CD14-positive monocyte (primary cell): ENCODE results near the gene EIF4E. TPM values are rescaled to one million over a fixed set of nuclear protein-coding genes. Genes with fewer than 3 reads are reported as not detected.

Experiments used
- DNase-seq, 3 donors: peaks; one replicate each; pipeline ENCODE4 v3.0.0-alpha.2; 2011 to 2022
- H2AFZ ChIP-seq: 2 replicates; pipeline ENCODE4 v1.6.0; 2012; ENCODE audit warnings: mild to moderate bottlenecking, low read depth, low read length, inconsistent platforms; ENCODE audit not compliant: insufficient read depth, poor library complexity, severe bottlenecking
- H3K27ac ChIP-seq, 2 donors: 1 replicate in 1 of 2; 2 replicates in 1 of 2; pipeline ENCODE4 v1.5.1; 2012 to 2013; ENCODE audit warnings: low read length in 2 of 2, control low read depth in 1 of 2, inconsistent platforms in 1 of 2, low read depth in 1 of 2, mild to moderate bottlenecking in 1 of 2
- H3K27me3 ChIP-seq, 2 donors: one replicate each; pipeline versions ENCODE4 v1.6.0 to v1.6.1; 2011 to 2013; ENCODE audit warnings: low read length in 2 of 2; ENCODE audit not compliant: control insufficient read depth in 2 of 2, insufficient read depth in 2 of 2
- H3K36me3 ChIP-seq, 2 donors: replicated peaks in 1 of 2; 1 replicate in 1 of 2; 2 replicates in 1 of 2; pipeline versions ENCODE4 v1.5.1 to v1.6.1; 2012 to 2013; ENCODE audit warnings: low read length in 2 of 2, control low read depth in 1 of 2, inconsistent platforms in 1 of 2, mild to moderate bottlenecking in 1 of 2; ENCODE audit not compliant: insufficient read depth in 2 of 2, control insufficient read depth in 1 of 2
- H3K4me1 ChIP-seq, 2 donors: 1 replicate in 1 of 2; 2 replicates in 1 of 2; pipeline versions ENCODE4 v1.5.1 to v1.6.1; 2012 to 2013; ENCODE audit warnings: low read length in 2 of 2, control low read depth in 1 of 2, inconsistent platforms in 1 of 2, mild to moderate bottlenecking in 1 of 2, moderate library complexity in 1 of 2; ENCODE audit not compliant: insufficient read depth in 2 of 2, control insufficient read depth in 1 of 2
- H3K4me2 ChIP-seq: replicated peaks from 2 replicates; pipeline ENCODE3; 2012; ENCODE audit warnings: low read length, moderate library complexity, mild to moderate bottlenecking; ENCODE audit not compliant: poor library complexity, severe bottlenecking; ENCODE audit errors: extremely low read depth
- H3K4me3 ChIP-seq, 3 experiments: fragments of 200-600 bp in 1 of 3; sonication (generic) in 1 of 3; replicated peaks in 1 of 3; 1 replicate in 2 of 3; 2 replicates in 1 of 3; pipeline ENCODE4 v1.5.1; 2011 to 2013; ENCODE audit warnings: low read length in 3 of 3, mild to moderate bottlenecking in 3 of 3, control low read depth in 2 of 3, low read depth in 2 of 3, inconsistent platforms in 1 of 3, moderate library complexity in 1 of 3
- H3K79me2 ChIP-seq: 2 replicates; pipeline ENCODE4 v1.6.0; 2012; ENCODE audit warnings: mild to moderate bottlenecking, control low read depth, inconsistent platforms, low read length, moderate library complexity; ENCODE audit not compliant: insufficient read depth
- H3K9ac ChIP-seq: 2 replicates; pipeline ENCODE4 v1.6.0; 2017; ENCODE audit warnings: low read length, mild to moderate bottlenecking; ENCODE audit not compliant: insufficient read depth, poor library complexity, severe bottlenecking
- H3K9me3 ChIP-seq, 2 donors: replicated peaks in 1 of 2; 1 replicate in 1 of 2; 2 replicates in 1 of 2; pipeline versions ENCODE4 v1.5.1 to v1.6.1; 2012 to 2013; ENCODE audit warnings: low read length in 2 of 2, control low read depth in 1 of 2; ENCODE audit not compliant: control insufficient read depth in 1 of 2, insufficient read depth in 1 of 2
- H4K20me1 ChIP-seq: 2 replicates; pipeline ENCODE4 v1.6.0; 2012; ENCODE audit warnings: mild to moderate bottlenecking, low read length, control low read depth, moderate library complexity; ENCODE audit not compliant: insufficient read depth
- H3K27ac Mint-ChIP-seq, 7 donors: one replicate each; pipeline ENCODE4 v1.8.0; 2020; ENCODE audit warnings: mild to moderate bottlenecking in 7 of 7, mixed read lengths in 7 of 7, moderate library complexity in 6 of 7, inconsistent platforms in 2 of 7
- H3K27me3 Mint-ChIP-seq, 3 donors: one replicate each; pipeline ENCODE4 v1.8.0; 2021 to 2022; ENCODE audit warnings: low read depth in 3 of 3, mild to moderate bottlenecking in 3 of 3, mixed read lengths in 3 of 3, moderate library complexity in 3 of 3, inconsistent platforms in 1 of 3
- H3K36me3 Mint-ChIP-seq, 2 donors: one replicate each; pipeline ENCODE4 v1.8.0; 2020; ENCODE audit warnings: mixed read lengths in 2 of 2, inconsistent platforms in 1 of 2, mild to moderate bottlenecking in 1 of 2
- H3K4me1 Mint-ChIP-seq: one replicate; pipeline ENCODE4 v1.8.0; 2020; ENCODE audit warnings: mild to moderate bottlenecking, mixed read lengths
- H3K4me3 Mint-ChIP-seq, 2 donors: one replicate each; pipeline ENCODE4 v1.8.0; 2020; ENCODE audit warnings: mild to moderate bottlenecking in 2 of 2, mixed read lengths in 2 of 2, moderate library complexity in 1 of 2
- H3K9me3 Mint-ChIP-seq, 7 donors: one replicate each; pipeline ENCODE4 v1.8.0; 2020 to 2022; ENCODE audit warnings: mixed read lengths in 7 of 7, mild to moderate bottlenecking in 6 of 7, moderate library complexity in 6 of 7, inconsistent platforms in 2 of 7
- CTCF ChIP-seq: fragments of 200-600 bp; IDR thresholded peaks from one replicate; pipeline ENCODE4 v1.8.0; 2022; ENCODE audit warnings: antibody characterized with exemption, mild to moderate bottlenecking
- WGBS: methylation state at CpG from one replicate; pipeline ENCODE4 v1.1.5; 2013; ENCODE audit warnings: missing lambda C conversion rate; ENCODE audit not compliant: insufficient coverage; 5-methylcytosine and 5-hydroxymethylcytosine counted together
- intact Hi-C, 2 donors: fragments of 100-400 bp; cut with micrococcal nuclease; formaldehyde crosslinking; loops; one replicate each; pipeline versions ENCODE4 v1.15.0 to v1.15.1; 2023
- polyA plus RNA-seq, 3 donors: library from polyadenylated mRNA; depleted of rRNA in 1 of 3; unstranded in 2 of 3; stranded (reverse) in 1 of 3; fragments of 300-500 nt in 2 of 3; fragments of >200 nt in 1 of 3; fragmentation: Illumina TruSeq in 2 of 3; gene quantifications; 1 replicate in 2 of 3; 2 replicates in 1 of 3; pipeline ENCODE4 v1.2.3, GENCODE V29; 2012 to 2021

The EIF4E gene
- polyA plus RNA-seq, 3 donors = 25.0 to 50.8 (median 48.6) TPM

GRCh38 chr4:98950925-98951324 lies 22.0 kb upstream of the EIF4E start:
- Histone ChIP-seq H3K4me2 (no peak overlapping the region), H3K36me3 (no peaks in the 10 kb centered on the region), H3K27ac (no peak overlapping the region), H2AFZ (no peak overlapping the region), H3K27me3 (no peaks in the 10 kb centered on the region), H3K79me2 (no peaks in the 10 kb centered on the region), H3K9ac (no peak overlapping the region), H3K4me1 (no peaks in the 10 kb centered on the region), H4K20me1 (no peaks in the 10 kb centered on the region), H3K9me3 (no peaks in the 10 kb centered on the region), H3K4me3 (no peak overlapping the region)
- TF ChIP-seq CTCF = no peak
- WGBS = 100% methylated on average over 1 of the region's 1 CpG
- no peaks in the 10 kb centered on the region for H3K36me3 Mint-ChIP-seq
- peaks cover 1 to 3% (median 2%) of the 10 kb centered on the region in 3 donors for H3K27me3 Mint-ChIP-seq
- DNase-seq = peak in 1 of 3 donors; percentile 15
- H3K27ac Mint-ChIP-seq = no peak overlapping the region
- peaks cover 0 to 2% (median under 1%) of the 10 kb centered on the region in 7 donors for H3K9me3 Mint-ChIP-seq
- intact Hi-C loops = no loop called here
- H3K4me1 Mint-ChIP-seq = no peaks in the 10 kb centered on the region
- no peak overlapping the region for H3K4me3 Mint-ChIP-seq

- TF ChIP-seq CTCF = no peak
- 80% methylated on average over 1 of the region's 1 CpG for WGBS
- H3K9me3 Mint-ChIP-seq = no peaks in the 10 kb centered on the region
- no peak for DNase-seq
- no peaks in the 10 kb centered on the region for H3K4me1 ChIP-seq
- no peak overlapping the region for H3K27ac Mint-ChIP-seq
- no peak overlapping the region for H3K4me3 ChIP-seq
- H3K4me3 Mint-ChIP-seq = no peak overlapping the region
- no peaks in the 10 kb centered on the region for H3K27me3 ChIP-seq
- no peaks in the 10 kb centered on the region for H3K27me3 Mint-ChIP-seq
- no peak overlapping the region for H3K27ac ChIP-seq
- no peak overlapping the region for H3K4me2 ChIP-seq
- H3K9ac ChIP-seq = no peak overlapping the region
- H4K20me1 ChIP-seq = no peaks in the 10 kb centered on the region
- H3K9me3 ChIP-seq = no peaks in the 10 kb centered on the region
- no peaks in the 10 kb centered on the region for H3K36me3 ChIP-seq
- H3K4me1 Mint-ChIP-seq = no peaks in the 10 kb centered on the region
- intact Hi-C loops = no loop called here
- H2AFZ ChIP-seq = no peak overlapping the region
- no peaks in the 10 kb centered on the region for H3K79me2 ChIP-seq
- no peaks in the 10 kb centered on the region for H3K36me3 Mint-ChIP-seq
Observed at GRCh38 chr4:98946359-98946758, 17.4 kb upstream of the EIF4E start.
